ENCODE results near the gene LY6G6F. TPM values are rescaled to one million over a fixed set of nuclear protein-coding genes. Genes with fewer than 3 reads are reported as not detected.

Gene LY6G6F
- total and polyA plus RNA-seq, 2 of the 13 experiments (the other 11 are each of a cell fraction or from before 2014, with no cell fraction given) = not detected

DNA sequence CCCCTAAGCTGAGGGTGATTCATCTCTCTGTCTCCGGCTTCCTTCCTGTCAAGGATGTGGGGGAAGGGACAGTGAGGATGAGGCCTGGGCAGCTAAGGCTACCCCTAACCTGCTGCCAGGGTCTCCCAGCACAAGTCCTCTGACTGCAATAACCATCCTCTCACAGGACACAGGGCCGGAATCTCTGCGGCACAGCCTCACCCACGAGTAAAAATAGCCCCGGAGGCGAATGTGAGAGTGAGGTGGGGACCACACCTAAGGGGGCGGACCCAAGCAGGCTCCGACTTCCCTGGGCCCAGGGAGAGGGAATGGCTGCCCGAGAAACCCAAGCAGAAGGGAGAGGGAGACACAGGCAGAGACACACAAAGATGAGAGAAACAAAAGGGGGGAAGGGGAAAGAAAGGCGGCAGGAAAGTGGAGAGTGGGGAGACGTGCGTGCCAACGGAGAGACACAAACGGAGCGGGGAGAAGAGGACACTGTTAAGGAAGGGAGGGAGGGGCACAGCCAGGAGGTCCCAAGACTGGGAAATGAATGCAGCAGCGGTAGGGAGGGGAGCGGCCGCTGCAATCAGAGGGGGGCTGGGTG lies 28.2 kb downstream of the LY6G6F start (continued):
- TF ChIP-seq, protein P1, sequence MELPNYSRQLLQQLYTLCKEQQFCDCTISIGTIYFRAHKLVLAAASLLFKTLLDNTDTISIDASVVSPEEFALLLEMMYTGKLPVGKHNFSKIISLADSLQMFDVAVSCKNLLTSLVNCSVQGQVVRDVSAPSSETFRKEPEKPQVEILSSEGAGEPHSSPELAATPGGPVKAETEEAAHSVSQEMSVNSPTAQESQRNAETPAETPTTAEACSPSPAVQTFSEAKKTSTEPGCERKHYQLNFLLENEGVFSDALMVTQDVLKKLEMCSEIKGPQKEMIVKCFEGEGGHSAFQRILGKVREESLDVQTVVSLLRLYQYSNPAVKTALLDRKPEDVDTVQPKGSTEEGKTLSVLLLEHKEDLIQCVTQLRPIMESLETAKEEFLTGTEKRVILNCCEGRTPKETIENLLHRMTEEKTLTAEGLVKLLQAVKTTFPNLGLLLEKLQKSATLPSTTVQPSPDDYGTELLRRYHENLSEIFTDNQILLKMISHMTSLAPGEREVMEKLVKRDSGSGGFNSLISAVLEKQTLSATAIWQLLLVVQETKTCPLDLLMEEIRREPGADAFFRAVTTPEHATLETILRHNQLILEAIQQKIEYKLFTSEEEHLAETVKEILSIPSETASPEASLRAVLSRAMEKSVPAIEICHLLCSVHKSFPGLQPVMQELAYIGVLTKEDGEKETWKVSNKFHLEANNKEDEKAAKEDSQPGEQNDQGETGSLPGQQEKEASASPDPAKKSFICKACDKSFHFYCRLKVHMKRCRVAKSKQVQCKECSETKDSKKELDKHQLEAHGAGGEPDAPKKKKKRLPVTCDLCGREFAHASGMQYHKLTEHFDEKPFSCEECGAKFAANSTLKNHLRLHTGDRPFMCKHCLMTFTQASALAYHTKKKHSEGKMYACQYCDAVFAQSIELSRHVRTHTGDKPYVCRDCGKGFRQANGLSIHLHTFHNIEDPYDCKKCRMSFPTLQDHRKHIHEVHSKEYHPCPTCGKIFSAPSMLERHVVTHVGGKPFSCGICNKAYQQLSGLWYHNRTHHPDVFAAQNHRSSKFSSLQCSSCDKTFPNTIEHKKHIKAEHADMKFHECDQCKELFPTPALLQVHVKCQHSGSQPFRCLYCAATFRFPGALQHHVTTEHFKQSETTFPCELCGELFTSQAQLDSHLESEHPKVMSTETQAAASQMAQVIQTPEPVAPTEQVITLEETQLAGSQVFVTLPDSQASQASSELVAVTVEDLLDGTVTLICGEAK (IDR thresholded peaks at IDR 0.05) = no peak
- TF ChIP-seq, protein P1 (CRISPR knock-in tag; IDR thresholded peaks at IDR 0.05) = peak; percentile 15; the same call in 1 of the 2 replicates
- TF ChIP-seq, protein P2, sequence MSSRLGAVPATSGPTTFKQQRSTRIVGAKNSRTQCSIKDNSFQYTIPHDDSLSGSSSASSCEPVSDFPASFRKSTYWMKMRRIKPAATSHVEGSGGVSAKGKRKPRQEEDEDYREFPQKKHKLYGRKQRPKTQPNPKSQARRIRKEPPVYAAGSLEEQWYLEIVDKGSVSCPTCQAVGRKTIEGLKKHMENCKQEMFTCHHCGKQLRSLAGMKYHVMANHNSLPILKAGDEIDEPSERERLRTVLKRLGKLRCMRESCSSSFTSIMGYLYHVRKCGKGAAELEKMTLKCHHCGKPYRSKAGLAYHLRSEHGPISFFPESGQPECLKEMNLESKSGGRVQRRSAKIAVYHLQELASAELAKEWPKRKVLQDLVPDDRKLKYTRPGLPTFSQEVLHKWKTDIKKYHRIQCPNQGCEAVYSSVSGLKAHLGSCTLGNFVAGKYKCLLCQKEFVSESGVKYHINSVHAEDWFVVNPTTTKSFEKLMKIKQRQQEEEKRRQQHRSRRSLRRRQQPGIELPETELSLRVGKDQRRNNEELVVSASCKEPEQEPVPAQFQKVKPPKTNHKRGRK (CRISPR knock-in tag; IDR thresholded peaks at IDR 0.05) = peak; percentile 10; the same call in 1 of the 2 replicates
- TF ChIP-seq FOSL1 (CRISPR knock-in tag; IDR thresholded peaks at IDR 0.05; ENCODE audit: borderline replicate concordance) (peak; percentile 66; the same call in 1 of the 2 replicates), ZNF850 (CRISPR knock-in tag; conservative IDR thresholded peaks at IDR 0.05) (0 out of 2 replicates have a peak, but pooled peaks have one; percentile 46), RXRB (CRISPR knock-in tag; IDR thresholded peaks at IDR 0.05; ENCODE audit: borderline replicate concordance) (peak; percentile 23), PCBP1 (IDR thresholded peaks at IDR 0.05; ENCODE audit: borderline replicate concordance, low read depth, low read length) (0 out of 2 replicates have a peak, but pooled peaks have one; percentile 23), HNRNPH1 (optimal IDR thresholded peaks at IDR 0.05; ENCODE audit: low read depth, low read length) (no peak), ELF3 (CRISPR knock-in tag; IDR thresholded peaks at IDR 0.05) (peak; percentile 45; the same call in 1 of the 2 replicates), RARA (CRISPR knock-in tag; IDR thresholded peaks at IDR 0.05) (peak; percentile 49), ZFP82 (CRISPR knock-in tag; IDR thresholded peaks at IDR 0.05; ENCODE audit: borderline replicate concordance) (peak; percentile 87; the same call in 1 of the 2 replicates), SOX6 (IDR thresholded peaks at IDR 0.05) (no peak), SOX6 (CRISPR knock-in tag; IDR thresholded peaks at IDR 0.05) (0 out of 2 replicates have a peak, but pooled peaks have one; percentile 7), ZEB1 (IDR thresholded peaks at IDR 0.05; ENCODE audit: insufficient replicate concordance, low read depth) (no peak), ZNF292 (CRISPR knock-in tag; IDR thresholded peaks at IDR 0.05; ENCODE audit: borderline replicate concordance, low read depth) (0 out of 2 replicates have a peak, but pooled peaks have one; percentile 23), SOX13 (IDR thresholded peaks at IDR 0.05) (no peak), SOX13 (CRISPR knock-in tag; conservative IDR thresholded peaks at IDR 0.05 in 1 of 2, IDR thresholded peaks at IDR 0.05 in 1 of 2) (peak in 1 of 2 experiments; percentile 28; a peak in 1 of 4 replicates)
- TF ChIP-seq, protein P3, sequence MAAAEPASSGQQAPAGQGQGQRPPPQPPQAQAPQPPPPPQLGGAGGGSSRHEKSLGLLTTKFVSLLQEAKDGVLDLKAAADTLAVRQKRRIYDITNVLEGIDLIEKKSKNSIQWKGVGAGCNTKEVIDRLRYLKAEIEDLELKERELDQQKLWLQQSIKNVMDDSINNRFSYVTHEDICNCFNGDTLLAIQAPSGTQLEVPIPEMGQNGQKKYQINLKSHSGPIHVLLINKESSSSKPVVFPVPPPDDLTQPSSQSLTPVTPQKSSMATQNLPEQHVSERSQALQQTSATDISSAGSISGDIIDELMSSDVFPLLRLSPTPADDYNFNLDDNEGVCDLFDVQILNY (CRISPR knock-in tag; conservative IDR thresholded peaks at IDR 0.05) = no peak
